Bronchial epithelial cell (primary cell): ENCODE results near the gene TCF20. TPM values are rescaled to one million over a fixed set of nuclear protein-coding genes. Genes with fewer than 3 reads are reported as not detected.

Experiments used
- DNase-seq: peaks from one replicate; pipeline ENCODE4 v3.0.0-alpha.2; 2010; ENCODE audit warnings: low read depth
- FAIRE-seq: peaks from 2 replicates; lab custom pipeline; 2011; peaks lifted over from hg19 to GRCh38; lab: Jason Lieb, UNC
- H3K27me3 ChIP-seq: 2 replicates; pipeline ENCODE4 v1.5.1; 2011; ENCODE audit warnings: low read length; ENCODE audit not compliant: control insufficient read depth, insufficient read depth
- H3K36me3 ChIP-seq: 2 replicates; pipeline ENCODE4 v1.5.1; 2011; ENCODE audit warnings: low read length; ENCODE audit not compliant: control insufficient read depth, insufficient read depth
- H3K4me3 ChIP-seq: 2 replicates; pipeline ENCODE4 v1.5.1; 2011; ENCODE audit warnings: mild to moderate bottlenecking, low read depth, low read length, control low read depth
- total RNA-seq: library from RNA; depleted of rRNA; stranded (reverse); fragments of >200 nt; gene quantifications from 2 replicates; pipeline ENCODE4 v1.2.1, GENCODE V29; 2014
- TF ChIP-seq, protein P1 (sequence below): IDR thresholded peaks from 2 replicates; pipeline ENCODE4 v1.5.1; 2011; ENCODE audit warnings: mild to moderate bottlenecking, moderate library complexity, low read length, control low read depth, inconsistent platforms; ENCODE audit not compliant: insufficient read depth, severe bottlenecking

The TCF20 gene
- 36.9 and 40.8 TPM in 2 replicates for total RNA-seq

DNA sequence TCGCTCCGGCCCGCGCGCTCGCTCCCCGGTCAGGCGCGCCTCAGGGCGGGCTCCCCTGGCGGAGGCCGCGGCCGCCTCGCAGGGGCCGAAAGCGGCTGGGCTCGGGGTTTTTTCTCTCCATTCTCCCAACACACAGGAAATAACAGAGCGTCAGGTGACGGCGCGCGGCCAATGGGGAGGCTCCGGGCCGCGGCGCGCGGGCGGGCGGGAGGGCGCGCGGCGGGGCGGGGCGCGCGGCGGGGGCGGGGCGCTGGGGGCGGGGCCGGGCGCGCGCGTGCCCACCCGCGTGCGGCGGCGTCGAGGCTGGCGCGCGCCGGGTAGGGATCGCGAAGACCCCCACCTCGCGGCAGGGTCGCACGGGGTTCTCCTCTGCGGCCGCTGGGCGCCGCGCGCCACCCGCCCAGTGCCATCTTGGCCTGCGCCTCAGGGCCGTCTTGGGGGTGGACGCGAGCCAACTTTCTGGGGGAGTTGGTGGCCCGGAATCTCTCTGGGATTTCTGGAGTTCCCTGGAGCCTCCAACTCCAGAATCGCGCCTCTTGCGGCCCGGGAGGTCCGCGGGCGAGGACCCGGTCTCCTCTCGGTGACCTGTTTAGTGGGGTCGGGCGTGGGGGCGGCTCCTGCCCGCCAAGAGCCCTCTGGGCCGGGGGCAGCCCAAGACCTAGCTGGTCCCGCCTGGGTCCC is at the start of gene TCF20:
TCF20 (minus strand) TSS at position 144 of the 681 bp plus-strand sequence. CDS start 55,348 bp downstream, outside the sequence.
- H3K4me3 ChIP-seq = peak within 1 kb of the TSS; percentile 90
- TF ChIP-seq, protein P1, sequence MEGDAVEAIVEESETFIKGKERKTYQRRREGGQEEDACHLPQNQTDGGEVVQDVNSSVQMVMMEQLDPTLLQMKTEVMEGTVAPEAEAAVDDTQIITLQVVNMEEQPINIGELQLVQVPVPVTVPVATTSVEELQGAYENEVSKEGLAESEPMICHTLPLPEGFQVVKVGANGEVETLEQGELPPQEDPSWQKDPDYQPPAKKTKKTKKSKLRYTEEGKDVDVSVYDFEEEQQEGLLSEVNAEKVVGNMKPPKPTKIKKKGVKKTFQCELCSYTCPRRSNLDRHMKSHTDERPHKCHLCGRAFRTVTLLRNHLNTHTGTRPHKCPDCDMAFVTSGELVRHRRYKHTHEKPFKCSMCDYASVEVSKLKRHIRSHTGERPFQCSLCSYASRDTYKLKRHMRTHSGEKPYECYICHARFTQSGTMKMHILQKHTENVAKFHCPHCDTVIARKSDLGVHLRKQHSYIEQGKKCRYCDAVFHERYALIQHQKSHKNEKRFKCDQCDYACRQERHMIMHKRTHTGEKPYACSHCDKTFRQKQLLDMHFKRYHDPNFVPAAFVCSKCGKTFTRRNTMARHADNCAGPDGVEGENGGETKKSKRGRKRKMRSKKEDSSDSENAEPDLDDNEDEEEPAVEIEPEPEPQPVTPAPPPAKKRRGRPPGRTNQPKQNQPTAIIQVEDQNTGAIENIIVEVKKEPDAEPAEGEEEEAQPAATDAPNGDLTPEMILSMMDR = no peak
- FAIRE-seq (no peak), DNase-seq (peak; percentile 35)
- no peaks in the 10 kb centered on the region for H3K27me3 ChIP-seq
- H3K36me3 ChIP-seq = no peaks in the 10 kb centered on the region

DNA sequence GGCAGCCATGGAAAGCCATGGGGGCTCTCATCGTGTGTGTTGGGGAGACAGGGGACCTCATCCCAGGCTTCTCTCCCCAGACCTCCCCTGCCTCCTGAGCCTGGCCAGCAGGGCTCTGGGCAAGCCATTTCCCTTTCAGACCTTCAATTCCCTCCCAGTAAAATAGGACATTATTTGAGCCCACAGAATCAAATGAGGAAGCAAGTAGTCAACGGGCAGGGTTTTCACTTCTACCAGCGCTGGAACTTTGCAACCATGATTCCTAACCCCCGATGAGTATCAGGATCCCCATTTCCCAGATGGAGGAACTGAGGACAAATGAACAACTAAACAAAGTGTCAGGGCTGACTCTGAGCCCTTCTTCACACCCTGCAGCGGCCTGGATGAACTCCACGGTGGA is 48.9 kb upstream of the TCF20 start:
- DNase-seq (no peak), FAIRE-seq (no peak)
- no peak overlapping the region for H3K4me3 ChIP-seq
- H3K27me3 ChIP-seq = no peaks in the 10 kb centered on the region
- H3K36me3 ChIP-seq = no peaks in the 10 kb centered on the region
- TF ChIP-seq, protein P1 = no peak

DNA sequence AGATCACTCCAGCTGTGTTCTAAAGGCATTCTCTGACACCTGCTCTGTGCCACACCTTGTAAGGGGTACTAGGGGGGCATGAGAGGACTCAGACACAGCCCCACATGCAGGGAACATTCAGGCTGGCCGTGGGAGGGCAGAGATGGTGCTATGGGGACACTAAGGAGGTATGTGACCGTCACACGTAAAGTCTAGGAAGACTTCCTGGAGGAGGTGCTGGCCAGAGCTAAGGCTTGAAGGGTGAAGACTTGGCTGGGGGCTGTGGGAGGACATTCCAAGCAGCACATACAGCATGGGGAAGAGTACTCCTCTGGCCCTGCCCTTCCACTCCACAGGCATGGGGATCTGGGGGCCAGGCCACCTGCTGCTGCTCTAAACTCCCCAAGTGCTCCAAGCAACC is 48.5 kb upstream of the TCF20 start:
- Histone ChIP-seq H3K4me3 (no peak overlapping the region), H3K36me3 (no peaks in the 10 kb centered on the region), H3K27me3 (no peaks in the 10 kb centered on the region)
- FAIRE-seq (no peak), DNase-seq (no peak)
- TF ChIP-seq, protein P1 = no peak

DNA sequence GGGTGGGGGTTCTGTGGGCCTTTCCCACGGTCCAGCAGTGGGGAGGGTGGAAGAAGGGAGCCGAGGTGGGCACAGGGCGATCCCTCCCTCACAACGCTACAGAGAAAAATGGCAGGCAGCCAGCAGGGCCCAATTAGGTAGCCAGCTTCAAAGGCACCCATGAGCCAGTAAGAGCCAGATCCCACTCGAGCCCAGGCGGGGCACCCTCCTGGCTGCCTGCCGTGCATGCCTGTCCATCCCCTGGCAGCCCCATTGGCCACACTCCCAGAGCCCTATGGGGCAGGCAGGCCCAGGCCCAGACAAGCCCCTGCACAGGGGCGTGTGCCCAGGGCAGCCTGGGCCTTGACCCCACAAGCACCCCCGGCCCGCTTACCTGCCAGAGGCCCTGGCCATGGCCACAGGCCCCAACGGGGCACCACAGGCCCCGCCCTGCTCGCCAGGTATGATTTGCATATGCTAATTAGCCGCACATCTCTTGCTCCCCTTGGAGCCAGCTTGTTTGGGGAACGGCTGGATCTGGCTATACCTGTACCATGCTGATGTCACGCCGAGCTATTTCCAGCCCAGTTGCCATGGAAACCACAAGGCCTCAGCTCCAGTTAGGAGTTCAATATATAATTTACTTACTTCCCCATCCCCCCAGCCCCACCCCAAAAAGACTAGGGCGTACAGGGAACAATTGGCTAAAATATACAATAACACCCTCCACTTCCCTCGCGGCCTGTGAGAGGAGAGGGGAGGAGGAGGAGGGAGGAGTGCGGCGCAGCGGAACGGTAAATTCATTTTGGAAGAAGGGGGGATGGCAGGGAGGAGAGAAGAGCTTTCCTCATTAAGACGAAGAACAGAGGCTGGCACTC is 47.5 kb upstream of the TCF20 start:
- TF ChIP-seq, protein P1 = no peak
- H3K27me3 ChIP-seq = no peaks in the 10 kb centered on the region
- H3K36me3 ChIP-seq = no peaks in the 10 kb centered on the region
- DNase-seq = peak; percentile 53
- no peak for FAIRE-seq
- H3K4me3 ChIP-seq = no peak overlapping the region

DNA sequence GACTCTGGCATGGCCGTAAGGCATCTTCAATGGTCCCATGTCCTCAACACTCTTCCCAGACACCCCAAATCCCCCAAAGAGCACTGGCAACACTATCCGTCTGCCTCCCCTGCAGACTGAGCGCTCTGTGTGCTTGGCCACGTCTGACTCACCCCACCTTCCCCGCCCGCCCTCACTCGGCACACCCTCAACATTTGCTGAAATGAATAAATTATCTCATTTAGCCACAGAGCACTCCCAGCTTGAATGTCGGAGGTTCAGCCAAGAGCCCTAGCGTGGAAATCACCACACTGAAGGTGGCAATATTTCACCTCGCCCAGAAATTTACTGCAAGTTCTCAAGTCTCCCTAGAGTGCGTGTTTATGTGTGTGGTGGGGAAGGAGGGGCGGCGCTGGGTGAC is 46.6 kb upstream of the TCF20 start:
- peak; percentile 55 for FAIRE-seq
- TF ChIP-seq, protein P1 = no peak
- Histone ChIP-seq H3K27me3 (no peaks in the 10 kb centered on the region), H3K4me3 (no peak overlapping the region), H3K36me3 (no peaks in the 10 kb centered on the region)
- DNase-seq = peak; percentile 68
